Nephron progenitor cell (in vitro differentiated cells): Measurements from ENCODE around the gene QRFP.
A peak's percentile ranks its signal among the peaks of the same experiment; 100 is the strongest.

Source experiments
- DNase-seq: peaks from one replicate; pipeline ENCODE4 v3.0.0; 2021
- H3K27ac Mint-ChIP-seq: 2 replicates; pipeline ENCODE4 v1.8.0; 2021; ENCODE audit warnings: mild to moderate bottlenecking, moderate library complexity, mixed read lengths
- H3K27me3 Mint-ChIP-seq: 2 replicates; pipeline ENCODE4 v1.8.0; 2021; ENCODE audit warnings: mild to moderate bottlenecking, low read depth, mixed read lengths; ENCODE audit not compliant: poor library complexity
- H3K36me3 Mint-ChIP-seq: 2 replicates; pipeline ENCODE4 v1.8.0; 2021; ENCODE audit warnings: low read depth, mixed read lengths
- H3K4me1 Mint-ChIP-seq: 2 replicates; pipeline ENCODE4 v1.8.0; 2021; ENCODE audit warnings: mixed read lengths
- H3K4me3 Mint-ChIP-seq: 2 replicates; pipeline ENCODE4 v1.8.0; 2021; ENCODE audit warnings: mild to moderate bottlenecking, moderate library complexity, mixed read lengths
- H3K9me3 Mint-ChIP-seq: 2 replicates; pipeline ENCODE4 v1.8.0; 2021; ENCODE audit warnings: mild to moderate bottlenecking, moderate library complexity, mixed read lengths
- CTCF ChIP-seq: fragments of 200-600 bp; sonication (generic); IDR thresholded peaks from 2 replicates; pipeline ENCODE4 v1.5.0; 2021; ENCODE audit warnings: antibody characterized with exemption

The QRFP gene

GRCh38 chr9:130895038-130895437 is 1.6 kb downstream of the QRFP start:
- peak overlapping the region; percentile 68 for H3K27ac Mint-ChIP-seq
- H3K9me3 Mint-ChIP-seq, result no peaks in the 10 kb centered on the region
- no peak for TF ChIP-seq CTCF

DNA sequence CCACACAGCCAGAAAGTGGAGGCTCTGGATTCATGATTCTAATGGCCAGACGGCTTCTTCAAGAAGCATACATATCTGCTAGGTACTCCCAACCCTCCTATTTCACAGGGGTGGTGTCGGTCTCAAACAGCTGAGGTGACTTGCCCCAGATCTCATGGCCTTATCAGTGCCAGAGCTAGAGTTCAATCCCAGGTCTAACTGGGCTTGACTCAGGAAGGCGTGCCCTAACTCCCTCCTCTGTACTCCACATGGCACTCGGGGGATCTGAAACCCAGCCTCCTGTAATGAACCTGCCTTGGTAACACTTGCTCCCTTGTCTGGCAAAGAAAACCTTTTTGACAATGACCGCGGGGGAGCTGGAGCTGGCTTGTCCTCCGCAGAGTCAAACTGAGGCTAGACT is 2.1 kb downstream of the QRFP start:
- H3K27ac Mint-ChIP-seq, result peak overlapping the region; percentile 68
- TF ChIP-seq CTCF, result no peak
- H3K27me3 Mint-ChIP-seq, result peaks cover 3% of the 10 kb centered on the region
- H3K9me3 Mint-ChIP-seq, result no peaks in the 10 kb centered on the region
- no peak for DNase-seq
- no peak overlapping the region for H3K4me3 Mint-ChIP-seq
- H3K4me1 Mint-ChIP-seq, result peaks cover 30% of the 10 kb centered on the region
- peaks cover 5% of the 10 kb centered on the region for H3K36me3 Mint-ChIP-seq

More at GRCh38 chr9:130895038-130895437, 1.6 kb downstream of the QRFP start:
- peaks cover 5% of the 10 kb centered on the region for H3K36me3 Mint-ChIP-seq
- DNase-seq, result no peak
- H3K4me3 Mint-ChIP-seq, result no peak overlapping the region
- peaks cover 5% of the 10 kb centered on the region for H3K27me3 Mint-ChIP-seq
- peaks cover 30% of the 10 kb centered on the region for H3K4me1 Mint-ChIP-seq

GRCh38 chr9:130893341-130894101 is 3.1 kb downstream of the QRFP start:
- H3K36me3 Mint-ChIP-seq, result peaks cover 7% of the 10 kb centered on the region
- DNase-seq, result peak; percentile 57
- peaks cover 30% of the 10 kb centered on the region for H3K4me1 Mint-ChIP-seq
- no peak overlapping the region for H3K4me3 Mint-ChIP-seq
- peaks cover 2% of the 10 kb centered on the region for H3K27me3 Mint-ChIP-seq
- peak; percentile 35 for TF ChIP-seq CTCF
- no peaks in the 10 kb centered on the region for H3K9me3 Mint-ChIP-seq
- H3K27ac Mint-ChIP-seq, result peak overlapping the region; percentile 95

- Mint-ChIP-seq H3K27me3 (peaks cover 2% of the 10 kb centered on the region), H3K36me3 (peaks cover 15% of the 10 kb centered on the region), H3K4me3 (no peak overlapping the region), H3K27ac (peak overlapping the region; percentile 95), H3K9me3 (no peaks in the 10 kb centered on the region), H3K4me1 (peaks cover 30% of the 10 kb centered on the region)
- no peak for DNase-seq
- no peak for TF ChIP-seq CTCF
Observed at GRCh38 chr9:130892477-130893304, 3.9 kb downstream of the QRFP start.

DNA sequence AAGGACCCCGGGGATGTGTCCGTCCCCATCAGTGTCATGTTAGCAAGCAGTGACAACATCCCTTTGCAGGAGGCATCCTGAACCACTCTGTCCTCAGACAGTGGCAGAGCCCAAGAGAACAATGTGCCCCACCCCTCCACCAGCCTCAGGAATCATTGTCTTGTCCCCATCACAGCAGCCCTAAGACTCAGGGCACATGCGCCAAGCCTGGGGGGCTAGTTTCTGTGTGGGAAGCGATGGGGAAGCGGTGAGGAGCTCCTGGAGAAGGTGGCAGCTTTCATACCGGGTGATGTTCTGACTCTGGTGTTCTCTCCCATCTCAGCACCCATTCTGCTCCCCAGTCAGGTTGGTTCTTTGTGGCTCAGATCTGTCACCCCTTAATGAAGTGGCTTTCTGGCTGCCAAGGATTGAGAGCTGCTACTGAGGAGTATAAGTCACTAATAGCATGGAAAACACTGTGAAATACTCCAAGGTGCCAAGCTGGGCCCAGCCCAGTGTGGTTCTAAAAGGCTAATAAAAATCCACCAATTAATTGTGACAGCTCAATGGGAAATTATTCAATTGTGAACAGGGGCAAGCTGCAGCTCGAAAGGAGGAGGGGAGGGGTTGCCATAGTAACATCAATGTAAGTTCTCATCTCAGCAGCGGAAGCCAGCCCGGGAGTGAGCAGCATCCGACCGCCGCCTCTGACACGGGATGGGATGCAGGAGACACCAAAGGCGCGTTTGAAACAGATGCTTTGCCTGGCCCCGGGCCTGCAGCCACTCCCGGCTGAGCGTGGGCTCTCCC is 4.7 kb downstream of the QRFP start:
- no peaks in the 10 kb centered on the region for H3K9me3 Mint-ChIP-seq
- peaks cover 35% of the 10 kb centered on the region for H3K4me1 Mint-ChIP-seq
- peaks cover 2% of the 10 kb centered on the region for H3K27me3 Mint-ChIP-seq
- peaks cover 23% of the 10 kb centered on the region for H3K36me3 Mint-ChIP-seq
- no peak for TF ChIP-seq CTCF
- no peak overlapping the region for H3K4me3 Mint-ChIP-seq
- DNase-seq, result no peak
- peak overlapping the region; percentile 54 for H3K27ac Mint-ChIP-seq
